Sciatic nerve (tissue), 2 donors: ENCODE results near the gene LHX1. TPM values are rescaled to one million over a fixed set of nuclear protein-coding genes. Genes with fewer than 3 reads are reported as not detected.
A peak's percentile ranks its signal among the peaks of the same experiment; 100 is the strongest.

Source experiments
- ATAC-seq: fragments of 200-7000 bp; cut with Tn5 transposase; one replicate; pipeline ENCODE4 v1.9.1; 2020; ENCODE audit warnings: mild to moderate bottlenecking, moderate library complexity
- DNase-seq: peaks from one replicate; pipeline ENCODE4 v3.0.0-alpha.2; 2020; ENCODE audit warnings: low spot score
- intact Hi-C: fragments of 100-400 bp; cut with DNase I; formaldehyde crosslinking; loops from one replicate; pipeline ENCODE4 v1.14.2; 2022
- total RNA-seq: library from RNA; stranded (reverse); fragmentation: NEBNext Ultra II Directional; extraction: Animal tissue kit (Norgen Biotek cat#: 25700); gene quantifications from one replicate; pipeline ENCODE4 v1.2.1, GENCODE V29; 2021
- donor health status: DM: no; HTN: no; CAD: no.
- donor health status: DM: no; HTN: no; CAD: no.

Gene LHX1
- not detected for total RNA-seq

DNA sequence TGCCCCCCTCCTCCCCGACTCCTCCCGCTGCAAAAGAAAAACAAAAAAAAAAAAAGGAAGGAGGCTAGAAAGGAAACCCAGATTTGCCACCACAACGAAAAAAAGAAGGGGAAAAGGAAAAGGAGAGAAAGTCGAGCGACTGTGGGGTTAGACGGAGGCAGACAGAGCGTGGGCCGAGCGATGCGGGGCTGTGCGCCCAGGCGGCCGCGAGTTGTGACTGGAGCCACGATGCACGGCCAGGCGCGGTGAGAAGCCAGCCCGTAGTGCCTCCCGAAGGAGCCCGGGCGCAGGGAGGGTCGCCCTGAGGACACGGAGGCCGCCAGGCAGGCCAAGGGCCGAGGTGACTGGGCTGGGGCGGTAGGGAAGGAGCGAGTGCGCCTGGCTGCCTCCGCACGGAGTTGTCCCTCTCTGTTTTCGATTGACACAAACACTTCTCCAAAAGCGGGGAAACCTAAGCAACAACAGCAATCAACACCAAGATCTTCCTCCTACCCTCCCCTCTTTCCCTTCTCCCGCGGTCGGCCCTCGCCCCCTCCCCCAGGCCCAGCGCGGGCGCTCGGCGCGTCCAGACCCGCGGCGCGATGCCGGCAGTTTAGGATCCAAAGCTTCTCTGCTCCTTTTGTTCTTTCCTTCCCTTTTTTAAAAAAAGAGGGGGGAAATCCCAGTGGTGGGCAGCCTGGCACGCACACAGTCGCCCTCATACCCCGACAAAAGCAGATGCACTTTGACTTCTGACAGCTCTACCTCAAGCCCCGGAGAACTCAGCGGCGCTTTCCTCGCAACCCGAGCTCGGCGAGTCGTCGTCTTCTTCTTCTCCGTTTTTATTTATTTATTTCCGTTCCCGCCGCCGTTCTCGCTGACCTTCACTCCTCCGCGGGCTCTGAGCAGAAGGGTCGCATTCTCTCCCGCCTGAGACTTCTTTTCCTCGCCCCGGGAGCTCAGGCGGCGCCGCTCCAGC, at the start of gene LHX1:
LHX1 (plus strand) TSS at position 475 of the 958 bp plus-strand sequence. CDS start 723 bp downstream, outside the sequence.
- intact Hi-C loops: no loop called here
- ATAC-seq (no peak), DNase-seq (no peak)

DNA sequence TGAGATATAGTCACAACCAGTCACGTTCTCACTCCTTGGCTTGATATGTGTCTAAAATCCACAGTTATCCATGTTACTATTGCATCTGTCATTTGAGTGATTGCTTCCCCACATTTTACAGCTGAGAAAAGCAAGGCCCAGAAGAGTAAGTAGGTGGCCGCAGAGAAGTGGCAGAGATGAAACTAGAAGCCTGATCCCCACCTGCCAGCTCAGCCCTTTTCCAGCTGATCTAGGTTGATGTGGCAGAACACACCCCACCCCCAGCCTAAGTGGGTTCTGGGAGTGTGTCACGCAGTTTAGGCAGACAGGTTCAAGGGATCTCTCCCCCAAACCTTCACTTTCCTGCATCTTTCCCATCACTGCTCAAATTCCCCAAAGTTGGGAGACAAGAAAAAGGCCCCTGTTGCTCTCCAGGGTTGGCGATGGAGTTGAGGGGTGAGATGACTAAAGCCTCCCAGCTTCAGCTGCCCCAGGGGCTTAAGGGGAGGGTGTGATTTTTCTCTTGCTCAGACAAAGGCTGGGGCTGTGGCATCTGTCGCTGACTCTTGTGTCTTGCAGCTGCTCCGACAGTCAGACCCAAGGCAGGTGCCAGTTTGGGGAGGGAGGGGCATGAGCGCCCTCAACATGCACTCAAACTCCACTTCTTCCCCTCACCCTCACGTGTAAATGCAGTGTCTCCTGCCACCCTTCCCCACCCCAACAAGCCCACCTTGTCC, 48.9 kb upstream of the LHX1 start:
- ATAC-seq (no peak), DNase-seq (no peak)
- intact Hi-C loops: loop anchor here (2.0 kb wide), 1 partner anchor 240 kb away; no protein-coding TSS in a partner anchor

DNA sequence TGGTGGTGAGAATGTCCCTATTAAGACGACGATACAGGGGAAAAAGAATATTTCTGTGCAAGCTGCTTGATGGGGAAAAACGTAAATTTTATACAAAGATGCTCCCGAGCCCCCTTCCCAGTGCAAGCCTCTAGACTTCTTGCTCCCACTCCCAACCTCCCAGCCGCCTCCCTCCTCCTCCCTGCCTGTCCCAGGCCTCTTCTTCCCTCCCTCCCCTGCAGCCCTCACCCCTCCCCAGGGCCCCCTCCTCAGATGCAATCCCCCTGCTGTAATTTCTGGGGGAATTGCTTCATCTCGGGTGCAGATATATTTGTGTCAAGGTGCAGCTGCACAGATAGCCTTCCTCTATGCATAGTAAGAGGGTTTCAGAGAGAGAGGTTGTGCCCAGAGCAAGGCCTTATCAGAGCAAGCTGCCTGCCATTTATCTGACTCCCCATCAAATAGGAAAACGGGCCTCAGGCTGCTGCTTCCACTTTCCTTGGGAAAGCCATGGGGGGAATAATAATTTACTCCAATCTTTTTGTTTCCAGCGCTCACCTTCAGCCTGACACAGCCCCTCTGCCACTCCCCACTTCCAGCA, 47.4 kb upstream of the LHX1 start:
- ATAC-seq: no peak
- intact Hi-C loops: loop anchor here (2.0 kb wide), 1 partner anchor 241 kb away; no protein-coding TSS in a partner anchor
- no peak for DNase-seq

DNA sequence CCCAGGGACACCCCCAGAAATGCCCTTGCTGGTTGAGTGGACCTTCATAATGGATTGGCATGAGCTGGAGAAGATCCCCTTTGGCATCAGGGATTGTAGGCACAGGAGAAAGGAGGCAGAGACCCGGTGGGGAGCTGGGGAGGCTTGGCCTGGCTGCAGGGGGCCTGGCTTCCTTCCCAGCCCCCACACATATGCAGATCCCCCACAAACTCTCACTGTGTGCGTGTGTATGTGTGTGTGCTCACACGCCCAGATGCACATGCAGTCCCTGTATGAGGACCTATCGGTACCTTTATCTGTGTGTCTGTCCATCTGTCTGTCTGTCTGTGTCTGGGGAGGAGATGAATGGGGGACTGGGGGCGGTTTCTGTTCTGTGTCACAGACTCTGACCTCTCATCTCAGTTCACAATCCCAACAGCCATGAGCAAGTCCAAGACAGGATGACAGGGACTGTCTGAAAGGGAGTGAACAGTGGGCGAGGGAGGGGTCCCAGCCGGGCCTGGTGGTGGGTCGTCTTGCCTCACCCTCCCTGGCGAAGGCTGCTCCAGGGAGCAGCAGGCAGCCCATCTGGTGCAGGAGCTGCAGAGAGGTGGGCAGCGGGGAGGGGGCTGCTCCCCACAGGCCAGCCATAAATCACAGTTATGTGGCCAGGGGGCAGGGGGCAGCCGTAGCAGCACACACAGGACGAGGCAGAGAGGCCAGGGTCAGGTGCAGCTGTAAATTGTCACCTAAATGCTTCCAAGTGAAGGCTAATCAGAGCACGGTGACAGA, 46.7 kb upstream of the LHX1 start:
- intact Hi-C loops: no loop called here
- DNase-seq: no peak
- ATAC-seq: no peak

DNA sequence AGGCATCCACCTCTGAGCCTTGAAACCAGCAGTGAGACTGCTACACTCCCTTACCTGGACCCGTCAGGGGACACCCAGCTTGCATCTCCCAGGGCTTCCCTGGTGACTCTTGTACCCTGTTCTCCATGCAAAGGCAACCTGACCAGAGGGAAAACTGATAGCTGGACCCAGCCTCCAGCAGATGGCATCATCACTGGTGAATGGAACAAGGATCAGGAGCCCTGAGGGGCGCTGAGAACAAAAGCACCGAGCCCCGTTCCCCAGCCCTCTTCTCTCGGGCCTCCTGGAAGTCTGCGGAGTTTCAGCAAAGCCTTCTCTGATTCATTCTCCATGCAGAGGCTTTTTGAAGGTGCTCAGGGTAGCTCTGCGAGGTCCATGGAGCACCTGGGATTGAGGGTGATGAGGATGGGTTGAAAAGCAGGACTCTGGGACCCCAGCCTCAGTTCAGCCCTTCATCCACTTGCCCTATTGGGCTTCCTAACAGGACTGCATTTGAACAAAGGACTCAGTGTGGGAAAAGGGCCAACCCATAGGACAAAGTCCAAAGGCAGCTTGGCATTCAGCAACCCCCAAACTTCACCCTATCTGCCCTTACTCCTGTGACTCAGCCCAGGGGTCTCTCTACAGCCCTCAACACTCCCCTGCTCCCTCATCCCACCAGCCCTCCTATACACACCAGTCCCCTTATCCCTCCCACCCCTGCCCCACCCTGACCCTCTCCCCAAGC, 45.0 kb upstream of the LHX1 start:
- DNase-seq: no peak
- intact Hi-C loops: no loop called here
- no peak for ATAC-seq

DNA sequence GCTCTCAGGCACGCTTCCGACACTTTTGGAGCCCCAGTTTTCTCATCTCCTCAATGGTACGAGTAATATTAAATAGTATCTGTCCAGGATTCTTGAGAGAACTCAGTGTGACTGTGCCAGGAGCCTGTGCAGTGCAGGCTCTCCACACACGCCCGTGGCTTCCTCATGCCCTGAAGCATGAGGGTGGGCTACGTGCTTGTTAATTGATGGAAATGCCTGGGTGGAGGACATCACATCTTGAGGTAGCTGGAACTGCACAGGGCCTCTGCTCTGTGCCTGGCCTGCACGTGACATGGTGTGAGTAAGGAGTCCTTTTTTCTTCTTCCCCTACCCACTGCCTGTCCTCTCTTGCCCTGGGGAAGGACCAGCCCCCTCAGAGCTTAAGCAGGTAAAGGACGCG, 43.1 kb upstream of the LHX1 start:
- intact Hi-C loops: no loop called here
- ATAC-seq (no peak), DNase-seq (no peak)

DNA sequence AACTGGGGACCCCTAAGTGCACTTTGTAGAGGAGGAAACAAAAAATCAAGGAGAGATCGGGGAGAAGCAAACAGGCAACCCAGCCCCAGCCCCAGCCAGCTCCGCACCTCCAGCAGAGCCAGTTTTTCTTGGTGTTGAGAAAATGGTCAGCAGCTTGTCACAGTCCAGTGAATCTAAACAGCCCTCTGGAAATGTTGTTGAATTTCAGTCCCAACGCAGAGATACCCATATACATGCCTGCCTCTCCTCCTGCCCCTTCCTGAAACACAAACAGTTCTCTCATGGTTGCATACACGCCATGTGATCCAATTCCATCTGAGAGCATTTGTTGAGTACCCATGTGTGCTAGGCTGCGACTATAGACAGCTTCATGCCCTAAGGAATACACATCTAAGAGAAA, 42.4 kb upstream of the LHX1 start:
- DNase-seq (no peak), ATAC-seq (no peak)
- intact Hi-C loops: no loop called here

DNA sequence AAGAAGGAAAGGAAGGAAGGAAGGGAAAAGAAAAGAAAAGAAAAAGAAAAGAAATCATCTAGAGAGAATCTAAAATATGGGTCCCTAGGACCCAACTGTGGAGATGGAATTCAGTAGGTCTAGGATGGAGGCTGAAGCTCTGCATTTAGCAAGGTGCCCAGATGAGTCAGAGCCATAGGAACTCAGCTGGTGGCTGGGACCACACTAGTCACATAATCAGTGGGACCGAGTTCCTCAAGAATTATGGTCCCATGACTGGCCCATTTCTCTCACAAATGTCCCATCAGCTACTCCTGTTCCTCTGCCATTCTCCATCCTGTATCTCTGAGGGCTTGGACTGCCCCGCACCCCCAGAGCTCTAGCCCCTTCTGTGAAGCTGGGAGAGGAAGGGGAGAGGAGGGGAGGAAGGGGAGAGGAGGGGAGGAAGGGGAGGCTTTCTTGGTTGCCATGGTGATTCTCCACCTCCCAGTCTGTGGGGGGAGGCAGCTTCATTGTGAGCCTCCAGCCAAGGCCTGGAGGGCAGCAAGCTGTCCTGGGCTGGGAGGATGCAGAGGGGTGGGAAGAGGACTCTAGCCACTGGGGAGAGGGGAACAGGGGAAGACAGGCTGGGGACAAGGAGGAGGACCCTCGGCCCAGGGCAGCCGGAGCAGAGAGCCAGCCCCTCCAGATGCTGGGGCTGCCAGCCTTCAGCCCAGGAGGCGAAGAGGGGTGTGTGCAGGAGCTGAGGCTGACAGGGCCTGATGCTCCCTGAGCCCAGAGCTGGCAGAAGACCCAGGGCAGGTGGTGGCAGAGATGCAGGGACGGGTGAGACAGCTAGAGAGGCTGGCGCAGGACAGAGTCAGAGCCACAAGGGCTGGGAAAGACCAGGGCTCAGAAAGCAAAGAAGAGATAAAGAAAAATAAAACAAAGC, 37.8 kb upstream of the LHX1 start:
- DNase-seq (no peak), ATAC-seq (no peak)
- intact Hi-C loops: no loop called here

DNA sequence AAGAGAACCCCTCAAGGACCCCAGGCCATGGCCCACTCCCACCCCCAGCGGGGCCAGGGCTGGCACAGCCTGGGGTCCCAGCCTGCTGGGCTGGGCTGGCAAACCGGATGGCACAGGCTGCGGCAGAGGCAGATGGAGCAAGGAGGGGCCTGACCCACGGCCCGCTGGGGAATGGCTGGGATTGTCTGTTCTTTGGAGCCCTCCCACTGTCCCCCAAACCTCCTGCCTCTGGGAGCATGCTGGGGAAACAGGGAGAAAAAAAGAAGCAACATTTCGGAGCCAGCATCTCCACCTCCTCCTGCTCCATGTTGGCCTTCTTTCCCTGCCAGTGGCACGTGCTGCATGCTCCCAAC, 37.1 kb upstream of the LHX1 start:
- intact Hi-C loops: no loop called here
- DNase-seq (no peak), ATAC-seq (no peak)

DNA sequence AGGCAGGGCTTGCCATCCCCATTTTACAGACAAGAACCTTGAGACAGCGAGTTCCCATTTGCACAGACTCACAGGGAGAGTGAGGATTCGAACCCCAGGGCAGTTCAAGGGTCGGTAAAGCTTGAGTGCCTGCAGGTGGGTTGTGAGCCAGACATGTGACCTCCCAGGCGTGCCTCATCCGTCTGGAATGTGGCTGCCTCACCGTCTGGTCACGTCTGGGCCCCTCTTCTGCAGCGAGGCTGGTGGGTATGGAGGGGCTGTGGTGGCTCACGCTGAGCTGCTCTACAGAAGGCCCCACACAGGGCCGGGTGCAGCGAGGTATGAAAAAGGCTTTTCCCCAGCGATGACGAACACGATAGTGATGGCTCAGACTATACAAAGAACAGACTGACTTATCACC, 35.8 kb upstream of the LHX1 start:
- ATAC-seq (no peak), DNase-seq (no peak)
- intact Hi-C loops: no loop called here

DNA sequence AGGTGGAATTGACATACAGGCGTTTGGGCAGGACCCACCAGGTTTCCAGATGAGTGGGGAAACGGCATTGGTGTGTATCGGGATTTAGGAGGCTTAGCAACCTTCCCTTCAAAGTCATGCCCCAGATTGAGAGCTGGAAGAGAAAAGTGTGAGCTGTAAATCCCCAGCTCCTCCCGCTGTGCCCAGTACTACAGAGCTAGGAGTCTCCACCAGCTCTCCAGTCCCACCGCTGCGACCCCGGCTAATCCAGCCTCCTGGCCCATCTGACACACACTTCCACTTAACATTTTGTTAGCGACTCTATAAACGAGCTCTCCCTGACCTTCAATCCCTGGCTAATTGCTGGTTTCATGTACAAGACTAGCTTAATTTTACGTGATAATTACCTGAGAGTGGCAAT, 29.9 kb upstream of the LHX1 start:
- intact Hi-C loops: no loop called here
- no peak for ATAC-seq
- DNase-seq: no peak

DNA sequence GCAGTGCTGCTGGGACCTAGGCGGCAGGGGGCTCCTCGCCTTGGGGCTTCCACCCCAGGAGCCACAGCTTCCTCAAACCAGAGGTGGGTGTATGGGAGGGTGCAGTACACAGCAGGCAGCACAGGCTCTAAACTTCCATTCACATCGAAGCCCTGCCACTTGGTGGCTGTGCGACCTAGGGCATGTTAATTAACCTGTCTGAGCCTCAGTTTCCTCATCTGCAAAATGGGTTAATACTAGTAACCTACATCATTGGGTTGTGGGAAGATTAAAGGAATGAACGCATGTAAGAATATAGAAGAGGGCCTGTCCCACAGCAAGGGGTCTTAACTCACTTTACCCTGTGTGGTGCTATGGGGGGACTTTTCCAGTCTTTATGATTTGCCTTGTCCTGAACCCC, 26.8 kb upstream of the LHX1 start:
- DNase-seq: no peak
- ATAC-seq: no peak
- intact Hi-C loops: no loop called here

DNA sequence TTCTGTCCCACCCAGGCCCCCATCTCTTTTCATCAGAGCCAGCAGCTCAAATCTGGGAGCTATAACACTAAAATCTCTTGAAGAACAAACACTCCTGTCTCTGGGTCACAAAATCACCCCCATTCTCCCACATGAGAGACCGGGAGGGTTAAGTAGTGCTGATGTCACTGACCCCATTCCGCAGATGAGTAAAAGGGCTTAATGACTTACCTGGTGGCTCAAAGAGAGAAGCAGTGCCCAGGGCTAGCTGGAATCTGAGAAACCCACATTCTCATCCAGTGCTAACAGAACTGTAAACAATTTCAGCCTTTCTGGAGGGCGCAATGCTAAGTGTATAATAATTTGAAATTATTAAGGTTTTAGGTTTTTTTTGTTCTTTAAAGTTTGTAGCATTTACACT, 26.3 kb upstream of the LHX1 start:
- no peak for ATAC-seq
- intact Hi-C loops: no loop called here
- no peak for DNase-seq

DNA sequence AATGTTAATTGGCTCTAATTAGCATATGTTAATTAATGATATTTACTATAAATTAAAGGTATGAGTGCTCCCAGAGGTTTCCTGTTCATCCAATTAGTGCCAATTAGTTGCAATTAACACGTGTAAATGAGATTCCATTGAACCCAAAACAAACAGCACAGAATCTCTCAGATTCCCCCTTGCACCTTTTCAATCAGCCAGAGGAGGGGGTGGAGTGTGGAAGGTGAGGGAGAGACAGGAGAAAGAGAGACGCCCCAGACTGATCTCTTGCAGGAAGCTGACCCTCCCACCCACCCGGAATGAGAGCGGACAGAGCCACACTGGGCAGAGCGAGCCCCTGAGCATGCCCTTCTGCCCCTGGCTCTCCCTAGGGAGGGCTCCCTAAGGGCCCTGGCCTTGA, 24.1 kb upstream of the LHX1 start:
- intact Hi-C loops: no loop called here
- no peak for ATAC-seq
- DNase-seq: no peak

DNA sequence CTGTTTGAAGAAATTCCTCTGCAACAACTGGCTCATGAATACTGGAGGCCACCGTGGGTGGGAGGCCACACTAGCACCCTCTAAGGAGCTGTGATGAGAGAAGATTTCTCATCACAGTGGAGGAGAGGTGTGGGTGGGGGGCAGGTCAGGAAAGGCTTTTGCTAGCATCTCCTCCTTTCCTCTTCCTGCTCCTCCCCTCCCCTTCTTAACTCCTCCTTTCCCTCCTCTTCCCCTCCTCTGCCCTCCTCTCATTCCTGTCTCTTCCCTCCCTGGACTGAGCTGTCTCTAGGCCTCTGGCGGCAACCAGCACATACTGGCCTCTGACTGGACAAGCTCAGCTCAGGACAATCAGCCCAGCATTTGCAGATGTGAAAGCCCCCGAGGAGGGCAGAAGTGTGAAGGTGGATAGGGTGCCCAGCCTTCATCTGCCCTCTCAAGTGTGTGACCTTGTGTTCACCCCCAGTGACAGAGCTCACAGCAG, 19.0 kb upstream of the LHX1 start:
- intact Hi-C loops: no loop called here
- DNase-seq: no peak
- peak; percentile 28 for ATAC-seq

DNA sequence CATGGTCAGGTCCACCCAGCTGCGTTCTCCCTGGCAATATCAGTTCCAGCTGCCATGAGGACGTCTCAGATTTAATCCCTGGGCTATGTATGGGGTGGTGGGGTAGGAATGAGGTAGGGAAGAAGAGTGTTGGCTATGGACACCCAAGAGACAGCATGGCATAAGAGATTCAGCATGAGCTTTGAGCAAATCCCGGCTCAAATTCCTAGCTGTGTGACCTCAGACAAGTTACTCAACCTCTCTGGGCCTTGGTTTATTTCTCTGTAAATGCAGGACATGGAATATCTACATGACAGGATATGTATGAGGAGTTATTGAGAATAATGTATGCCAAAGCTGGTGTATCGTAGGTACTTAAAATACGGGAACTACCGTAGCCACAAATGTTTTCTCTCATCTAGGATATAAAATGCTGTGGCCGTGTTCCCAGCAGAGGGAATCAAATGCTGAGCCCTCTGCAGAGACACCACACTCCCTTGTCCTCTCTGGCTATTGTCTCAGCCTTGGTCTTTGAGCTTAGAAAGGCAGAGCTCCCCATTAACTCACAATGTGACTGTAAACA, 17.8 kb upstream of the LHX1 start:
- intact Hi-C loops: no loop called here
- DNase-seq (no peak), ATAC-seq (no peak)
